SK-N-SH treated with all-trans-retinoic acid at 6 μM for 48 hours (cell line): ENCODE results near the gene TGFA.

Experiments used
- CSRNP3 ChIP-seq: fragments of 250-450 bp; sonication (Bioruptor Pico); IDR thresholded peaks from 2 replicates; pipeline ENCODE4 v1.5.1; 2021; ENCODE audit warnings: mild to moderate bottlenecking, moderate library complexity
- POU6F1 ChIP-seq: fragments of 250-450 bp; sonication (Bioruptor Pico); IDR thresholded peaks from 2 replicates; pipeline ENCODE4 v1.8.0; 2021; ENCODE audit warnings: low read depth, mild to moderate bottlenecking, moderate library complexity, borderline replicate concordance
- RARB ChIP-seq: fragments of 250-450 bp; sonication (Bioruptor Pico); IDR thresholded peaks from 2 replicates; pipeline ENCODE4 v1.8.0; 2021; ENCODE audit warnings: mild to moderate bottlenecking, moderate library complexity
- TCF4 ChIP-seq: fragments of 250-450 bp; sonication (Bioruptor Pico); IDR thresholded peaks from 2 replicates; pipeline ENCODE4 v1.8.0; 2021; ENCODE audit warnings: mild to moderate bottlenecking, moderate library complexity, borderline replicate concordance
- ZNF70 ChIP-seq: fragments of 450-650 bp; formaldehyde crosslinking; IDR thresholded peaks from 2 replicates; pipeline ENCODE4 v1.5.0; 2020; ENCODE audit warnings: mild to moderate bottlenecking, moderate library complexity
- ZNF8 ChIP-seq: fragments of 450-650 bp; formaldehyde crosslinking; IDR thresholded peaks from 2 replicates; pipeline ENCODE4 v1.5.0; 2020; ENCODE audit warnings: mild to moderate bottlenecking, moderate library complexity

GRCh38 chr2:70479816-70480215, 73.8 kb downstream of the TGFA start:
- TF ChIP-seq RARB (CRISPR knock-in tag) (no peak), ZNF70 (CRISPR knock-in tag) (no peak), ZNF8 (CRISPR knock-in tag) (no peak), TCF4 (CRISPR knock-in tag) (no peak), CSRNP3 (no peak), POU6F1 (CRISPR knock-in tag) (no peak)
